PC-3 (cell line): ENCODE results near the gene SVOPL. TPM values are rescaled to one million over a fixed set of nuclear protein-coding genes. Genes with fewer than 3 reads are reported as not detected.

Experiments used
- ATAC-seq: fragments of 200-7000 bp; cut with Tn5 transposase; 2 replicates; pipeline ENCODE4 v1.9.1; 2020; ENCODE audit warnings: mild to moderate bottlenecking, moderate library complexity
- BruUV-seq: library from RNA; stranded (reverse); fragments of 400-500 nt; replicated peaks from 2 replicates; lab custom pipeline; 2021; lab: Mats Ljungman, UMichigan
- CTCF ChIA-PET: fragments of 300-600 bp; sonication (Branson Sonifier 250); formaldehyde crosslinking; loops from one replicate; lab custom pipeline; 2022; ENCODE audit warnings: antibody characterized with exemption; lab: Charles Lee
- POLR2A ChIA-PET: fragments of 300-600 bp; sonication (Branson Sonifier 250); formaldehyde crosslinking; loops from one replicate; lab custom pipeline; 2022; ENCODE audit warnings: antibody characterized with exemption; ENCODE audit not compliant: unreplicated experiment; lab: Charles Lee
- DNase-seq: peaks from one replicate; pipeline ENCODE4 v3.0.0-alpha.2; 2015
- H2AFZ ChIP-seq: fragments of 300-600 bp; sonication (generic); 2 replicates; pipeline ENCODE4 v1.6.0; 2016; ENCODE audit warnings: antibody characterized with exemption, low read length
- H3F3A ChIP-seq: fragments of 300-600 bp; sonication (generic); one replicate; pipeline ENCODE4 v1.6.0; 2017; ENCODE audit warnings: antibody characterized with exemption, low read length, control low read depth, mild to moderate bottlenecking; ENCODE audit not compliant: unreplicated experiment
- H3K27ac ChIP-seq: fragments of 300-600 bp; sonication (generic); 2 replicates; pipeline ENCODE4 v1.5.1; 2016; ENCODE audit warnings: mild to moderate bottlenecking, low read length
- H3K27me3 ChIP-seq: fragments of 300-600 bp; sonication (generic); 2 replicates; pipeline ENCODE4 v1.6.1; 2016; ENCODE audit warnings: low read length, mixed read lengths
- H3K36me3 ChIP-seq: fragments of 300-600 bp; sonication (generic); 2 replicates; pipeline ENCODE4 v1.6.1; 2016; ENCODE audit warnings: low read depth, mixed run types, low read length, mixed read lengths
- H3K4me1 ChIP-seq: fragments of 300-600 bp; sonication (generic); 2 replicates; pipeline ENCODE4 v1.5.1; 2016; ENCODE audit warnings: low read length; ENCODE audit not compliant: insufficient read depth
- H3K4me2 ChIP-seq: fragments of 300-600 bp; sonication (generic); 2 replicates; pipeline ENCODE4 v1.6.0; 2016; ENCODE audit warnings: low read length
- H3K4me3 ChIP-seq: fragments of 300-600 bp; sonication (generic); 2 replicates; pipeline ENCODE4 v1.5.1; 2016; ENCODE audit warnings: mild to moderate bottlenecking, low read length, mixed read lengths
- H3K79me2 ChIP-seq: fragments of 300-600 bp; sonication (generic); 2 replicates; pipeline ENCODE4 v1.6.1; 2017; ENCODE audit warnings: low read length, mixed read lengths
- H3K9ac ChIP-seq: fragments of 300-600 bp; sonication (generic); 2 replicates; pipeline ENCODE4 v1.6.0; 2016; ENCODE audit warnings: mild to moderate bottlenecking, low read length
- H3K9me2 ChIP-seq: fragments of 300-600 bp; sonication (generic); replicated peaks from 2 replicates; pipeline ENCODE4 v1.6.1; 2016; ENCODE audit warnings: mixed run types, low read length, mixed read lengths
- H3K9me3 ChIP-seq: fragments of 300-600 bp; sonication (generic); 2 replicates; pipeline ENCODE4 v1.6.1; 2016; ENCODE audit warnings: low read length, mixed read lengths
- H4K20me1 ChIP-seq: fragments of 300-600 bp; sonication (generic); 2 replicates; pipeline ENCODE4 v1.6.1; 2016; ENCODE audit warnings: low read length, mixed read lengths
- CTCF ChIP-seq: fragments of 300-600 bp; sonication (generic); conservative IDR thresholded peaks from 2 replicates; pipeline ENCODE4 v1.5.1; 2017; ENCODE audit warnings: antibody characterized with exemption, low read depth, mild to moderate bottlenecking, low read length
- EZH2 ChIP-seq: fragments of 300-600 bp; sonication (generic); IDR thresholded peaks from one replicate; pipeline ENCODE4 v1.6.1; 2017; ENCODE audit warnings: antibody characterized with exemption, mild to moderate bottlenecking, low read length; ENCODE audit not compliant: unreplicated experiment
- EZH2phosphoT487 ChIP-seq: fragments of 300-600 bp; sonication (generic); IDR thresholded peaks from 2 replicates; pipeline ENCODE4 v1.6.1; 2018; ENCODE audit warnings: mild to moderate bottlenecking, antibody characterized with exemption, low read length, borderline replicate concordance
- intact Hi-C: fragments of 100-400 bp; cut with micrococcal nuclease; formaldehyde crosslinking; loops from 2 replicates; pipeline ENCODE4 v1.9.0; 2023
- total RNA-seq: library from RNA; depleted of rRNA; stranded (reverse); fragments of >200 nt; gene quantifications from 2 replicates; pipeline ENCODE4 v1.2.3, GENCODE V29; 2014

Gene SVOPL
- total RNA-seq, 1 experiment from 2014 or later, result not detected

GRCh38 chr7:138625849-138626230, 75.3 kb downstream of the SVOPL start:
- H3K9ac ChIP-seq, result no peak overlapping the region
- no peaks in the 10 kb centered on the region for H3K27me3 ChIP-seq
- ATAC-seq, result no peak
- H2AFZ ChIP-seq, result no peak overlapping the region
- H3K27ac ChIP-seq, result no peak overlapping the region
- CTCF ChIA-PET, result no interaction called here
- DNase-seq, result no peak
- no peak for TF ChIP-seq EZH2
- H3K36me3 ChIP-seq, result no peaks in the 10 kb centered on the region
- H3K79me2 ChIP-seq, result no peaks in the 10 kb centered on the region
- no peak overlapping the region for H3K4me3 ChIP-seq
- no peak overlapping the region for H3K4me2 ChIP-seq
- no peaks in the 10 kb centered on the region for H3K4me1 ChIP-seq
- no peaks in the 10 kb centered on the region for H4K20me1 ChIP-seq
- intact Hi-C loops, result no loop called here
- H3F3A ChIP-seq, result no peaks in the 10 kb centered on the region
- no peaks in the 10 kb centered on the region for H3K9me3 ChIP-seq
- no peaks in the 10 kb centered on the region for H3K9me2 ChIP-seq
- POLR2A ChIA-PET, result no interaction called here
- BruUV-seq, result no TSS peak

- H4K20me1 ChIP-seq, result no peaks in the 10 kb centered on the region
- TF ChIP-seq EZH2 (no peak), CTCF (no peak), EZH2phosphoT487 (no peak)
- no peaks in the 10 kb centered on the region for H3K27me3 ChIP-seq
- H3K4me3 ChIP-seq, result no peak overlapping the region
- no peaks in the 10 kb centered on the region for H3K36me3 ChIP-seq
- H3K9ac ChIP-seq, result no peak overlapping the region
- intact Hi-C loops, result no loop called here
- H3F3A ChIP-seq, result no peaks in the 10 kb centered on the region
- no peaks in the 10 kb centered on the region for H3K4me1 ChIP-seq
- no TSS peak for BruUV-seq
- POLR2A ChIA-PET, result interaction anchor here (0.6 kb wide), 1 partner anchor 13 kb away, joined by 5 read pairs; no protein-coding TSS in a partner anchor
- CTCF ChIA-PET, result no interaction called here
- no peaks in the 10 kb centered on the region for H3K79me2 ChIP-seq
- H3K27ac ChIP-seq, result no peak overlapping the region
- DNase-seq (no peak), ATAC-seq (no peak)
- no peak overlapping the region for H3K4me2 ChIP-seq
- H3K9me2 ChIP-seq, result no peaks in the 10 kb centered on the region
- no peak overlapping the region for H2AFZ ChIP-seq
- H3K9me3 ChIP-seq, result no peaks in the 10 kb centered on the region
Measured at GRCh38 chr7:138625084-138625848, 75.9 kb downstream of the SVOPL start.

GRCh38 chr7:138622841-138623240, 78.3 kb downstream of the SVOPL start:
- ATAC-seq (no peak), DNase-seq (no peak)
- Histone ChIP-seq H3K4me1 (no peaks in the 10 kb centered on the region), H3K27me3 (no peaks in the 10 kb centered on the region), H3K9me3 (no peaks in the 10 kb centered on the region), H3K36me3 (no peaks in the 10 kb centered on the region), H3K9ac (no peak overlapping the region), H3K4me3 (no peak overlapping the region), H3K9me2 (no peaks in the 10 kb centered on the region), H3F3A (no peaks in the 10 kb centered on the region), H2AFZ (no peak overlapping the region), H3K4me2 (no peak overlapping the region), H3K27ac (no peak overlapping the region), H3K79me2 (no peaks in the 10 kb centered on the region), H4K20me1 (no peaks in the 10 kb centered on the region)
- CTCF ChIA-PET, result no interaction called here
- TF ChIP-seq EZH2phosphoT487 (no peak), EZH2 (no peak), CTCF (no peak)
- no TSS peak for BruUV-seq
- POLR2A ChIA-PET, result no interaction called here
- intact Hi-C loops, result no loop called here
